Gastrocnemius medialis (tissue), 4 donors: ENCODE measurements around the gene CFAP47. TPM values are rescaled to one million over a fixed set of nuclear protein-coding genes. Genes with fewer than 3 reads are reported as not detected.

Experiments used
- ATAC-seq, 2 donors: fragments of 150-250 bp; one replicate each; pipeline ENCODE4 v1.9.1; 2016
- DNase-seq, 2 donors: peaks; one replicate each; pipeline ENCODE4 v3.0.0-alpha.2; 2019
- H3K27ac ChIP-seq, 4 donors: fragments of 200-600 bp; sonication (generic); 1 replicate in 1 of 4; 2 replicates in 3 of 4; pipeline ENCODE4 v1.5.1; 2016 to 2018; ENCODE audit warnings: mild to moderate bottlenecking in 2 of 4, moderate library complexity in 1 of 4
- H3K27me3 ChIP-seq, 3 donors: fragments of 200-600 bp; sonication (generic) in 2 of 3; 1 replicate in 1 of 3; 2 replicates in 2 of 3; pipeline versions ENCODE4 v1.5.1 to v1.6.0; 2016 to 2019; ENCODE audit warnings: mild to moderate bottlenecking in 1 of 3, moderate library complexity in 1 of 3
- H3K36me3 ChIP-seq, 2 donors: fragments of 200-600 bp; sonication (generic) in 1 of 2; one replicate each; pipeline ENCODE4 v1.5.1; 2017 to 2018
- H3K4me1 ChIP-seq, 2 donors: fragments of 200-600 bp; sonication (generic) in 1 of 2; one replicate each; pipeline ENCODE4 v1.5.1; 2016 to 2017; ENCODE audit warnings: mild to moderate bottlenecking in 2 of 2
- H3K4me3 ChIP-seq, 4 donors: fragments of 200-600 bp; sonication (generic) in 3 of 4; 1 replicate in 1 of 4; 2 replicates in 3 of 4; pipeline ENCODE4 v1.5.1; 2016 to 2019; ENCODE audit warnings: mild to moderate bottlenecking in 2 of 4
- H3K9me3 ChIP-seq, 3 donors: fragments of 200-600 bp; sonication (generic) in 2 of 3; 1 replicate in 1 of 3; 2 replicates in 2 of 3; pipeline ENCODE4 v1.5.1; 2016 to 2019
- POLR2A ChIP-seq, 2 donors: fragments of 450-650 bp; IDR thresholded peaks; one replicate each; pipeline ENCODE4 v1.6.1; 2017; ENCODE audit warnings: antibody characterized with exemption in 2 of 2, mild to moderate bottlenecking in 2 of 2, moderate library complexity in 2 of 2
- in situ Hi-C, 4 donors: fragments of 200-750 bp; cut with MboI; loops; one replicate each; pipeline versions ENCODE4 v1.15.0 to v1.8.0; 2017; ENCODE audit warnings: low sequenced_read_pairs in 4 of 4
- intact Hi-C: fragments of 100-400 bp; cut with DNase I; formaldehyde crosslinking; loops from one replicate; pipeline ENCODE4 v1.15.1; 2023; ENCODE audit warnings: low total_unique reads
- total RNA-seq, 4 donors: library from RNA; depleted of rRNA; stranded (reverse); fragments of >200 nt; gene quantifications; one replicate each; pipeline versions ENCODE4 v1.1.0 to v1.2.3, GENCODE V29; 2016
- TF ChIP-seq, protein P1 (sequence below), 5 experiments: fragments of 450-650 bp in 3 of 5; fragments of 200-600 bp in 2 of 5; sonication (generic) in 2 of 5; IDR thresholded peaks in 4 of 5; conservative IDR thresholded peaks in 1 of 5; 1 replicate in 4 of 5; 2 replicates in 1 of 5; pipeline ENCODE4 v1.5.1; 2016 to 2019; ENCODE audit warnings: antibody characterized with exemption in 5 of 5, mild to moderate bottlenecking in 3 of 5, moderate library complexity in 3 of 5

CFAP47 gene
- total RNA-seq, 4 donors from 2014 or later: not detected

- Histone ChIP-seq H3K27me3 (no peaks in the 10 kb centered on the region), H3K9me3 (no peaks in the 10 kb centered on the region), H3K4me3 (no peak overlapping the region), H3K36me3 (no peaks in the 10 kb centered on the region), H3K4me1 (no peaks in the 10 kb centered on the region), H3K27ac (no peak overlapping the region)
- intact Hi-C loops: no loop called here
- in situ Hi-C loops: no loop called here
- no peak for TF ChIP-seq POLR2A (IDR thresholded peaks at IDR 0.05)
- ATAC-seq: no peak
- no peak for DNase-seq
Measured at GRCh38 chrX:36357855-36358254, 438.3 kb downstream of the CFAP47 start.

- Histone ChIP-seq H3K36me3 (no peaks in the 10 kb centered on the region), H3K4me3 (no peak overlapping the region), H3K27me3 (no peaks in the 10 kb centered on the region), H3K9me3 (no peaks in the 10 kb centered on the region), H3K4me1 (no peaks in the 10 kb centered on the region), H3K27ac (no peak overlapping the region)
- DNase-seq: no peak
- ATAC-seq: no peak
- in situ Hi-C loops (no loop called here), intact Hi-C loops (no loop called here)
- TF ChIP-seq, protein P1, sequence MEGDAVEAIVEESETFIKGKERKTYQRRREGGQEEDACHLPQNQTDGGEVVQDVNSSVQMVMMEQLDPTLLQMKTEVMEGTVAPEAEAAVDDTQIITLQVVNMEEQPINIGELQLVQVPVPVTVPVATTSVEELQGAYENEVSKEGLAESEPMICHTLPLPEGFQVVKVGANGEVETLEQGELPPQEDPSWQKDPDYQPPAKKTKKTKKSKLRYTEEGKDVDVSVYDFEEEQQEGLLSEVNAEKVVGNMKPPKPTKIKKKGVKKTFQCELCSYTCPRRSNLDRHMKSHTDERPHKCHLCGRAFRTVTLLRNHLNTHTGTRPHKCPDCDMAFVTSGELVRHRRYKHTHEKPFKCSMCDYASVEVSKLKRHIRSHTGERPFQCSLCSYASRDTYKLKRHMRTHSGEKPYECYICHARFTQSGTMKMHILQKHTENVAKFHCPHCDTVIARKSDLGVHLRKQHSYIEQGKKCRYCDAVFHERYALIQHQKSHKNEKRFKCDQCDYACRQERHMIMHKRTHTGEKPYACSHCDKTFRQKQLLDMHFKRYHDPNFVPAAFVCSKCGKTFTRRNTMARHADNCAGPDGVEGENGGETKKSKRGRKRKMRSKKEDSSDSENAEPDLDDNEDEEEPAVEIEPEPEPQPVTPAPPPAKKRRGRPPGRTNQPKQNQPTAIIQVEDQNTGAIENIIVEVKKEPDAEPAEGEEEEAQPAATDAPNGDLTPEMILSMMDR (IDR thresholded peaks at IDR 0.05 in 4 of 5, conservative IDR thresholded peaks at IDR 0.05 in 1 of 5): no peak
- TF ChIP-seq POLR2A (IDR thresholded peaks at IDR 0.05): no peak
Measured at GRCh38 chrX:36364262-36364661, 444.7 kb downstream of the CFAP47 start.

DNA sequence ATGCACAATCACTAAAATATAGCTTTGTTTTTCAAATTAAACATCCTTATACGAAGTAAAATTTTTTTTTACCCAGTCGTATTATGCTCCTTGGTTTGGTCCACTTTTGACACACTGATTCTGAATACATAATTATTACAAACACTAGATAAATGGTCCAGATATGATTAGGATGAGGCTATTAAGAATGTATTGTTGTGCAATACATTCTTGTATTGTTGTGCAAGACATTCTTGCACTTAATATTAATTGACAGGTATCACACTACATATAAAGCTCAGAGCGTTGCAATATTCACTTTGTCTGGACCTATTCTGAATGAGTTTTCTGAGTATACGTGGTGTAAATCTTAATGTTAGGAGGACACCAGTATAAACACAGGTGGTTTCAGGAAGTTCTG lies 464.0 kb downstream of the CFAP47 start:
- Histone ChIP-seq H3K36me3 (no peaks in the 10 kb centered on the region), H3K4me1 (no peaks in the 10 kb centered on the region), H3K27ac (no peak overlapping the region), H3K4me3 (no peak overlapping the region), H3K27me3 (no peaks in the 10 kb centered on the region), H3K9me3 (no peaks in the 10 kb centered on the region)
- DNase-seq (no peak), ATAC-seq (no peak)
- in situ Hi-C loops: no loop called here
- TF ChIP-seq, protein P1 (IDR thresholded peaks at IDR 0.05 in 4 of 5, conservative IDR thresholded peaks at IDR 0.05 in 1 of 5): no peak
- TF ChIP-seq POLR2A (IDR thresholded peaks at IDR 0.05): no peak
- intact Hi-C loops: no loop called here

- no peak overlapping the region for H3K4me3 ChIP-seq
- H3K27me3 ChIP-seq: no peaks in the 10 kb centered on the region
- no peak overlapping the region for H3K27ac ChIP-seq
- ATAC-seq (no peak), DNase-seq (no peak)
- H3K9me3 ChIP-seq: no peaks in the 10 kb centered on the region
- H3K4me1 ChIP-seq: no peaks in the 10 kb centered on the region
- in situ Hi-C loops (no loop called here), intact Hi-C loops (no loop called here)
- TF ChIP-seq POLR2A (IDR thresholded peaks at IDR 0.05): no peak
- TF ChIP-seq, protein P1 (IDR thresholded peaks at IDR 0.05 in 4 of 5, conservative IDR thresholded peaks at IDR 0.05 in 1 of 5): no peak
- H3K36me3 ChIP-seq: no peaks in the 10 kb centered on the region
Measured at GRCh38 chrX:36388901-36389300, 469.4 kb downstream of the CFAP47 start.

DNA sequence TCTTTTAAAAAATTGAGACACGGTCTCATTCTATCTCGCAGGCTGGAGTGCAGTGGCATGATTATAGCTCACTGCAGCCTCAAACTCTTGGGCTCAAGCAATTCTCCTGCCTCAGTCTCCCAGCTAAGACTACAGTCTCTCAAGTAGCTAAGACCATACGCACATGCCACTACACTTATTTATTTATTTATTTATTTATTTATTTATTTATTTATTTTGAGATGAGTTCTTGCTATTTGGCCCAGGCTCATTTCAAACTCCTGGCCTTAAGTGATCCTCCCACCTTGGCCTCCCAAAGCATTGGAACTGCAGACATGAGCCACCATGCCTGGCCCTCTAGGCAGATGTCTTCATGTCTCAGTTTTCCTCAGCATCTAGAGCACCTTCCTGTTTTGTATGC lies 482.2 kb downstream of the CFAP47 start:
- TF ChIP-seq, protein P1 (IDR thresholded peaks at IDR 0.05 in 4 of 5, conservative IDR thresholded peaks at IDR 0.05 in 1 of 5): no peak
- TF ChIP-seq POLR2A (IDR thresholded peaks at IDR 0.05): no peak
- Histone ChIP-seq H3K27ac (no peak overlapping the region), H3K4me3 (no peak overlapping the region), H3K36me3 (no peaks in the 10 kb centered on the region), H3K27me3 (no peaks in the 10 kb centered on the region), H3K4me1 (no peaks in the 10 kb centered on the region), H3K9me3 (no peaks in the 10 kb centered on the region)
- ATAC-seq (no peak), DNase-seq (no peak)
- in situ Hi-C loops (no loop called here), intact Hi-C loops (no loop called here)
